Measurements from ENCODE around the gene PIR.
A peak's percentile ranks its signal among the peaks of the same experiment; 100 is the strongest.

Gene PIR

DNA sequence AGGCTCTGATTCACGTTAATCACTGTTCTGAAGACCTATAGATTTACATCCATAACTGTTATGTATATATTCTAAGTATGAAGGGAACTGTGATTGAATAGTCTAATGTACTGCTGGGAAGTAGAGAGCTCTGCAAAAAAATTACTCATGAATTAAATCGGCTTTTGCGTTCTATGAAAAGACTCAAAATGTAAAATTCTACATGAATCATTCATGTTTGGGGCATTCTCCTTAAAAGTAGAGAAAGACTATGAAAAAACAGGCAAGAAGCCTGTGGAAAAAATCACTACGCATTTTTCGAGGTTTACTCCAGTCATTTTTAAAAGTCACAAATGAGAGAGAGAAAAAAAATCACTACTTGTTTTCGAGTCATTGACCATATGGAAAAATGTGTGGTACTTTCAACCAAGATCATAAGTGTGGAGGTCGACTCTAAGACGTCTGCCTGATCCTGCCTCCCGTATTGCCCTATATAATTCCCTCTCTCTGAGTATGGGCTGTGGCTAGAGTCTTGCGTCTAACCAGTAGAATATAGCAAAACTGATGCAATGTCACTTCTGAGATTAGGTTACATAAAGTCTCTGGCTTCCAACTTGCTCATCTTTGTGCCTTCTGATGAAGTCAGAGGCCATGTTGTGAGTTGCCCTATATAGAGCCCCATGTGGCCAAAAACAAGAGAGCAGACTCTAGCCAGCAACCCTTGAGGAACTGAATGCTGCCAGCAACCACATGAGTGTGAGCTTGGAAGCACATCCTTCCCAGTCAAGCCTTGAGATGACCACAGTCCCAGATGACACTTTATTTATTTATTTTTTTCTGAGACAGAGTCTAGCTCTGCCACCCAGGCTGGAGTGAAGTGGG is 76.8 kb downstream of the PIR start:
- FAIRE-seq, result no peak

DNA sequence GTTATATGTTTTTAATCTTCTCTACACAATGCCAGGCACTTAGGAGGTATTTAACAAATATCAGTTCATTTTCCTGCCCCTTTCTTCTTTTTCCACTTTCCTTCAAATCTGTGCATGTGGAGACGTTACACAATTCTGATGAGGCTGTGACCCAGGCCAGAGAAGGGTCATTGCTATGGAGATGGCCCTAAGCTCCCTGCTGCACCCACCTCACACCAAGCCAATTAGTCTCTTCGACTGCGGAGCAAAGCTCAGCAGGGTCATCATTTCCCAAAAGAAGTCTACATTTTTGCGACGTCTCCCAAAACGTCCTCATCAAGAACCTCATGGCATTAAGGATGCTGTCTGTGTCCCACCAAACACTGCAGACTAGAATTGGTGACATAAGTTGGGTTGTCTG is 80.0 kb downstream of the PIR start:
- FAIRE-seq, result no peak

DNA sequence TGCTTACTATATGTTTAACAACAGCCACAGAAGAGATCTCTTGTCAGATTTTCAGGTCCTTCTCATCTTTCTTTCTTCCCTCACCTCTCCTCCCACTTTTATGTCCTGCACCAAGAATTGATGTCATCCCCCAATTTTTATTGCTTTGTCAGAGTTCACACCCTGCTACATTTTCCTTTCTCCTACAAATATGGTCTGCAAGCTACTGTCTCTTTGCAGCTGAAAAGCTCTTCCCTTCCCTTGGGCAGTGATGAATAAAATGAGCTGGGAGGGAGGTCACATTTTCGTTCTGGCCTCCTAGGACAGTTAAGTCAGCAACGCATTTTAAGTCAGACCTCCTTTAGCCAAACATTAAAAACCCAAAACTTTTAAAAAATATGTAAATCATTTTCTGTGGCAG is 82.2 kb downstream of the PIR start:
- FAIRE-seq, result no peak

DNA sequence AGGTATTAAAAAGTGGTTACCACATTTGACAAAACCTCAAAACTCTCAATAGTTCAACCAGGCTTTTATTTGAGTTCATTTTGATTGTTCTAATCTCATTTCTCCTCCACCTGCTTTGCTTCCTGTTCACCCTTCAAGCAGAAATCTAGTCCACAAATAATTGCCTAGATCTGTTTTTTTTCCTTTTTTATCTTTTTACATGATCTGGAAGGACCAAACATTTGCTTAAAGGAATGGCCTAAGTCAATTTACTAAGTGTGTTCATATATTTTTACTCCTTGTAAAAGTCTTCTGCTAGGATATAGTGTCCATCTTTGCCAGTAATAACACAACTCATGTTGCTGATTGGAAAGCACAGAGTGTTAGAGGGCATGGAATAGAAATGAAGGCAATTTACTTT is 82.7 kb downstream of the PIR start:
- FAIRE-seq, result no peak

DNA sequence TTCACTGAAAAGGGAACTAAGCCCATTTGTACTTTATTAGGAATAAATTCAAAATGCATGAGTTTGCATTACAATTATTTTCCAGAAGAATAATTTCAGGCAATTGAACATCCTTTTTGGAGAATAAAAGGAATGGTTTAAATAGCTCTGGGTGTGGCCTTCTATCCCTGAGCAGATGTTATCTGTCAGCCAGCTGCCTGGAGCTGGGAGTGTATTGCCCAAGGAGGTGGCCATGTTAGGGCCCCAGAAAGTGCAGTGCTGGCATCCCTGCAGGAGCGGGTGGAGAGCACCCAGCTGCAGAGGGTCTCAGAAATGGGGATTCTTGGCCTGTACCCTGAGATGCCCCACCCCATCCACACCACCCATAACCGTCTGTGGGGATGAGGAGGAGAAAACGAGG is 87.3 kb downstream of the PIR start:
- no peak for FAIRE-seq

DNA sequence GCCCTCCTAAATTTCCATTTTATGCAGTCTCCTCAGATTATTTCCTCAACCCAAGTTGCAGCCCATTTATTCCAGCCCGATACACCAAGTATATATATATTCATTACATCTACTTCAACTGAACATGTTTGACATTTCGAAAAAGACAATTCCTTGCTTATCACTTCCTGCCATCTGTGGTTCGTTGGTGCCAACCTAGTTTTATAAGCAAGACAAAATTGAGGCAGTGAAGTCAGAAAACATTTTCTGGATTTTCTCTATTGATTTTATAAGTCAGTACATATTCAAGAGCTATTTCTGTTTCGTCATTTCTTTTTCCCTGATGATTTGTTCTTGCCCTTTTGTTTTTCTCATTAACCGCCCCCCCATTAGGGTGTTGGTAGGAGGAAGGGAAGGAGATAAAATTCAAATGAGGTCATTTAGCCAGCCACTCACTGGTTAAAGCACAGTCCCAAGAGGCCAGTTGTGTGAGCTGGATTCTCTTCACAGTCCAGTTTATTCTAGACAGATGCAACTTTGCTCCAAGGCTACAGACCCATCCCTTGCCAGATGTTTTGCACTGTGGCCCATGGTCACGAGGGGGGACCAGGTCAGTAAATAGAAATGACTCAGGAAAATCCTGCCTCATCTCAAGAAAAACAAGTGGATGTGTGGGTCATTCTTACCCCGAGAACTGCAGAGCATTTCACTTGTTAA is 88.6 kb downstream of the PIR start:
- FAIRE-seq, result no peak

DNA sequence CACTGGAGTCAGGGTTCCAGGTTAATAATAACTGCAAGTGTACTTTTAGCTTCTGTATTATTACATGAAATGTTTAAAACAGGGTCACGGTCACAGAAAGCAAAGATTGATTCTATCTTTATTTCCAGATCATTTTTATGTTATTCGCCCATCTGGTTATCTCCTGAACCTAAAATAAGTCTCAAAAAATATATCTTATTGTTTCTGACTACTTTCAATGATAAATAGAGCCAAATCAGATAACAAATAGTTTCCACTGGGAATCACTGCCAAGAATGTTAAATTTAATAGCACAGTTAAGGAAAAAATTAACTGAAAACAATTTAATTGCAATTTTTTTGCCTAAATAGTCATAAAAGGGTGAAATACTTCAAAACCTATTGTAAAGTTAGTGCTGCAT is 91.8 kb downstream of the PIR start:
- FAIRE-seq, result no peak

DNA sequence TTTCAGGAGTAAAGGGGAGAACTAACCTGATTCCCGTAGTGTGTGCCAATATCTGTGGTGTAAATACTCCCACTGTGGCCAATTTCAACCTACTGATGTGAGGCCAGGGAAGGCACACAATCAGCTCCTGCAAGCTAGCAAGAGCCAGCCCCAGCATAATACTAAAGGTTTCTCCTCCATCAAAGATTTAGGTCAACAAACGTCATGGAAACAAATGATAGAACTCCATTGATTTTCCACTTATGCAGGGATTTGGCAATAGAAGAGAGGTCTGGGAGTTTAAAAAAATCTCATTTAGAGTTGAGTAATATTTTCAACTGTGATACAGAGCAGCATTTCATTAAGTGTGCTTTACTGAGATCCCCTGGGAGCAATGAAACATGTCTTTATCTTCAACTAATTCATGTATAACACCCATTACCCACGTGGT is 93.2 kb downstream of the PIR start:
- FAIRE-seq, result no peak

DNA sequence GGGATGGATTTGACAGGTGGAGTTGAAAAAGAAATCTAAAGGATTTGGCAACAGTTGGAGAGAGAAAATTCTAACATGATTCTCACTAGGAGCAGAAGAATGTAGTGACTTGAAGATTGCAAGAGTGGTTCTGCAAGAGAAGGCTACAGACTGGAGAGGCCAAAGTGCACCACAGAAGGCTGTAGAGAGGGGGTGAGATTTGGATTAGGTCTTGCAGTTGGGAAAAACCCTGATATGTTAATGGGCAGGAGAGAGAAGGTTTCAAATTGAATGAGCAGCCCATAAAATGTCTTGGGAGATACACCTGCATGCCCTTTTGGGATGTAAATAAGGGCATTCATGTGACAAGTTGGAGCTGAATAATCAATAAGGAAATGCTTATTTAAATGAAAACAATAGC is 94.3 kb downstream of the PIR start:
- no peak for FAIRE-seq

DNA sequence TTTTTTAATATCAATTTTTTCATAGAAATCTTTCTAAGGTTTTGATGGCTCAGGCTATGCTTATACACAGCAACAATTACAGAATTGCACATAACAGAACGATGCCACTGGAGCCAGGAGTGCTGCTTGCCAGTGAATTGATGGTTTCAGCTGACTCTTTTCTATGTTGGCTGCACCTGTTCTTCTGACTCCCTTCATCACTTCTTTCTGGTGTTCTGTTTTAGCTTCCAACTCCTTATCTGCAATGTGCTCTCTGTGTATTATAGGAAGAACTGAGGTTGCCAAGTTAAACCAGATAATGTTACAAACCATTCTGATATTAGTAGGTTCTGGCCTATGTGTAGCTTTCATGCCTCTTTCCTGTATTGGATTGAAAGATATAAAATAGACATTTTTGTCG is 97.3 kb downstream of the PIR start:
- FAIRE-seq, result no peak

DNA sequence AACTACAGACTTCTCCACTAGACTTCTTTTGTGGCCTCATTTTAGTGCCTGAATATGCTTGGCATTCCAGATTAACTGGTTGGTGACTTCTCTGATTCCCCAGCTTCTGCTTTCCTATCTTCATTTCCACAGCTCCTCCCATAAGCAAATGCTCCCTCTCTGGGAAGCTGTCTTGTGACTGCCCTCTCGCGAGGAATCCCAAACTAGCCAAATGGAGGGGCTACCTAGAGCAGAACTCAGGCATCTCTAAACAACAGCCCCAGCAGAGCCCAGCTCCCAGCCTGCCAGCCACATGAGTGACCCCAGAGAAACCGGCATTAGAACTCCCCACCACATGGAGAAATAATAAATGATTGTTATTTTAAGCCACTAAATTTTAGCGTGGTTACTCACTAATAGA is 101.3 kb downstream of the PIR start:
- FAIRE-seq, result no peak

DNA sequence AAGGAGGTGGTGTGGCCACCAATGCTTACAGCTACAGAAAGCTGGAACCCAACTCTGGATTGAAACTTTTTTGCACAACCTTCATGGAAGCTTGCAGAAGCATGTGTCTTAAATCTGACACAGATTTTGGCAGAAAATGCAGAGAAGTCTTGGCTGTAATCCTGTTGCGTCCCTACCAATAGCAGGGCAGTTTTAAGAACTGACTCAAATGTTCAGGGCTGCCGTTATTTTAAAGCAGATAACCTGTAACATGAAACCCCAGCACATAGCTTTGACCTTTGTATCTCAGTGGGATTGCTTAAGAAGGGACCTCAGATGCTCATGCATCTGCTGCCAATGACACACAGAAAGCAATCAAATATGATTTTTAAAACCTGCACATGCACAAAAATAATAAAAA is 108.8 kb downstream of the PIR start, which contains the start of gene VEGFD:
Gene VEGFD (minus strand): TSS at position 110 of the 400 bp plus-strand sequence. CDS start 467 bp downstream, outside the sequence.
- FAIRE-seq, result no peak

DNA sequence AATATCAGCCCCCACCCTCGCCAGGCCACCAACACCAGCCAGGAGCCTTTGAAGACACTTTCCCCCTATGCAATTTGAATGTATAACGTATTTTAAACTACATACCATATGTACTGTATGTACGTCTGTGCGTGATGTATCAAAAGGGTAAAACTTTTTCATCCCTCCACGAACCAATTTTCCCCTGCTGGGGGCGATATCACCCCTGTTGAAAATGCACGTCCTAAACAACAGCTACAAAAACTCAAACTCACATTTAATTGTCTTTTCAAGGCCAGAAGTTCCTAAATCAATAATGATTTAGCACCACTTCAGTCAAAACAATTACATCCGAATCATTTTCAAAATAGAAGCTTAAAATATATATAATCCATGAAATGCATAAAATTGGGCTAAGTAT is 110.3 kb downstream of the PIR start:
- no peak for FAIRE-seq

DNA sequence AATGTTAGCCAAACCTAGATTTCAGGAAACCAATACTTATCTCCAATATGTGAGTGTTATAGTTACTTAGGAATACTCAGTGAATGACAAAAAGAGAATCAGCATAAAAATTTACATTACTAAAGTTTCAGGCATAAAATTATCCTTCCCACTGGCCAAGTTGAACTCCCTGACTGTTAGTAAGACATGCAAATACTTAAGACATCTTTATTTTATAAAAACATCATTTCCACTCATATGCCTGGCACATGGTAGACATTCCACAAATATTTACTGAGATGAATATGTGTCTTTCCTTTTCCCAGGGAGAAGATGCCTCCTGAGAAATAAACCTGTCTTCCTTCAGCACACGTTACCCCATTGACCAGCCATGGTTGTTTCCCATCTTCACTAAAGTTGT is 116.2 kb downstream of the PIR start:
- no peak for FAIRE-seq

DNA sequence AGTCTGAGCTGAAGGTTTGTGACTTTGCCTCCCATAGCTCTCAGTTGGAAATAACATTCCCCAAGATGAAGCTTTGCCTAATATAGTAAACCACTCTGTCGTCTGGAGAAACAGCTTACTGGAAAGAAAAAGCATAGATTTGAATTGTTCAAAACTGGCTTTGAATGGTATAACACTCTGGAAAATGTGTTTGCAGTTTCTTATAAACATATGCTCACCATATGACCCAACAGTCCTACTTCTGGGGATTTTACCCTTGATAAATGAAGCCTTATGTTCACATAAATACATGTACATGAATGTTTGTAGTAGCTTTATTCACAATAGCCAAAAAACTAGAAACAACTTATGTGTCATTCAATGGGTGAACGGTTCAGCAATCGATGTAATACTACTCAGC is 119.2 kb downstream of the PIR start:
- FAIRE-seq, result no peak

DNA sequence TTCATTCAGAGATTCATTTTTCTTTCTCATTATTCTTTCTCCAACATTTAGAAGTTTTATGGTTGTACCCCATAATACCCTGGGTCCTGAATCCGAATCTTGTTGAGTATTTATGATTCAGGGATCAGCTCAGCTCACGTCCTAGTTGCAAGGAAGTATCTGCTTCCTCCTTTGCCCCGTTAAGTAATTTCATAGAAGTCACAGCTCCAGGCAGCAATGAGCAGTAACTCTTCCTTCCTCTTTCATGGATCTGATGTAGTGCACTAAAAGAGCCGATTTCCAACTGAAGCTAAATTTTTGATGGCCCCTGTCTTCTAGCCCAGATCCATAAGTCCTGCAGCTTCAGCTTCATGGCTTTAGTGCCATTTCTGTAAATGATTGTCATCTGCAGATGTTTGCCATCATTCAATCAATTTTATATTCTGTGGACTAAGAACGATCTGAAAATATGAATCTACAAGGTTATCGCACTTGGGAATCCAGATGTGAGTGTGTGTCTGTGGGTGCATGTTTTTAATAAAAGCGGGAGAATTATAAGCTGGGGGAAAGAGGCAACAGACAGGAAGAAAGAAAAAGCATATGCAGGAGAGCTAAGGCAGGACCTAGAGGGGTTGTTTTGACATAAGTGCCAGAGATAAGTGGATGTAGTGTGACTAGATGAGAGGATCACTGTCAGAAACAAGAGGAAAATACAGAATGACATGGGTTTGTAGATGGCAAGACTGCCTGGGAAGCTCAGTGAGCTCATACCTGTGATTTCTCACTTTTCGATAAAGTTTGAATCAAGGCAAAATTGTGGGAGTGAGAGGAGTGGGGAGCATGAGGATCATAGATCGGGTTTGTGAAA is 126.4 kb downstream of the PIR start:
- no peak for FAIRE-seq

DNA sequence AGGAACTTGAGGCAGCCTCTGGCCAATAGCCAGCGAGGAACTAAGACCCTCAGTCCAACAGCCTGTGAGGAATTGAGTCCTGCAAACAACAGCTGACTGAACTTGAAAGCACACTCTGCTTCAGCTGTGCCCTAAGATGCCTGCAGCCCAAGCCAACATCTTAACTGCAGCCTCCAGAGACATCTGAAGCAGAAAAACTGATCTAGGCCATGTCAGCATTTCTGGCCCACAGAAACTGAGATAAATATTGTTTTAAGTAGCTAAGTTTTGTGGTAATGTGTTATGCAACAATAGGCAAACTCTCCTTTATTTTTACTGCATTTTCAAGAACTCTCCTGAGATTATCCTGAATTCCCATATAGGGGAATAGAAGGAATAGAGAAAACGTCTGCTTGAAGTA is 133.4 kb downstream of the PIR start:
- no peak for FAIRE-seq

DNA sequence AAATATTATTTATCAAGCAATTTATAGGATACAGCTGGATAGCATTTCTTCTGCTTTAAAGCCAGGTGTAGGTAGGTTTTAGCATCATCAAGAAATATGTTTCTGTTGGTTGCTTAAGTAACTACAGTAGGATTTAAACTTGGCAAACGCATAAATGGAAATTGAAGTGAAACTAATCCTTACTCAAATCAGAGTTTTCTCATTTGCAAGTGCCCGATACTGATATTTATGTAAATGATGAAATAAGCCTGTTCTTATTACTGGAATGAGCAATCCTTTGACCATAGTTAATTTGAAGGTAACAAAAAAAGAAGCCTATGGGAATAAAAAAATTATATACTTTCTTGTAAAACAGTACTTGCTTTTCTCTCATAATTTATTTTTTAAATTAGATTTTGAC is 134.6 kb downstream of the PIR start:
- no peak for FAIRE-seq

DNA sequence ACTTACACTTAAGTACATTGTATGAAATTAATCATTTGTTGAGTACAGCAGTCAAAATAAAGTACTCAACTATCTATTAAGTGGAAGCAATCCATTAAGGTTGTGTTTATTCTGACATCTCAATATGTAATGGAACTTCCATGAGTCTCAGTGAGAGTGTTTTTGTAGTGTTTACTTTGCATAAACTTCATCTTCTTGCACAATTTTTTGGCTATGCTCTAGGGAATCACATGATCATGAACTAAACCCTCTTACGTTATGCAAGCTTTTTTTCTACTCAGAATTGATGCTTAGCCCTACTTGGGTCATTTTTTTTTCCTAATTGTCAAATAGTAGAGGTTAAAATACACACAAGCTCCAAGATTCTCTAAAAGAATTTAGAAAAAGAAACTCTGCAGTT is 136.7 kb downstream of the PIR start:
- FAIRE-seq, result no peak

DNA sequence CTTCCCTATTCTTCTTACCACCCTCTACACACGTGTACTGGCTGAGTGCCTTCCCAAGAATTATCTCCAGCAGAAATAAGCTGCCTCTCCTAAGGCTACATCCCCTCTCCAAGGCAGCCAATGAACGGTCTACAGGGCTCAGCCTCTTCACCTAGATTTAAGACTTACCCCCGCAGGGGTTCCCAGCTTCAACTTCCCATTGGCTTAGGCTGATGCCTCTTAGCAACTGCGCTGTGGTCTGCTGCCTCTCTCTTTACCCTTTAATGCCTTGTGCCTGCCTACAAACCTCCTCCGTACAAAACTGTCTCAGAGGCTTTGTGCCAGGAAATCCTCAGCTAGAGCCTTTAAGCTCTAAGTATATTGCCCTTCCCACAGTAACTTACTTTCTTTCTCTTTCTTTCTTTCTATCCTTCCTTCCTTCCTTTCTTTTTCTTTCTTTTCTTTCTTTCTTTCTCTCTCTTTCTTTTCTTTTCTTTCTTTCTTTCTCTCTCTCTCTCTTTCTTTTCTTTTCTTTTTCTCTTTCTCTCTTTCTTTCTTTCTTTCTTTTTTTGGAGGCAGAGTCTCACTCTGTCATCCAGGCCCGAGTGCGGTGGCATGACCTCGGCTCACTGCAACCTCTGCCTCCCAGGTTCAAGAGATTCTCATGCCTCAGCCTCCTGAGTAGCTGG is 142.7 kb downstream of the PIR start:
- no peak for FAIRE-seq

DNA sequence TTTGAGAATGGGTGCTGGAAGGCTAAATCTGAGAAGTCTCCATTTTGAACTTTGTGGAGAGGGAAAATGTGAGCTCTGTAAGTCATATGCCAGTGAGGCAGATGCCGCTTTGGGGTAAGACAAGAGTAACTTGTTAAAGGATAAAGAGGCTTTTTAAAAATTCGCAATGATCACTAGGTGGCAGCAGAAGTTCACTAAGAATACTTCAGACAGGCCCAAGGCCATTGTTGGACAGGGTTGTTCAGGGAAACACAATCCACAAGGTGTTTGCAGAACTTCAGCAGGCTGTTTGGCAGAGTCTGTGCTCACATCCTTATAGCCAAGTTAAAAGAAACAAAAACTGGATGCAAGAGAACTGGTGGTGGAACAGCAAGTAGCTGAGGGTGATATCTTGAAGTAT is 144.1 kb downstream of the PIR start:
- FAIRE-seq, result peak; percentile 3

DNA sequence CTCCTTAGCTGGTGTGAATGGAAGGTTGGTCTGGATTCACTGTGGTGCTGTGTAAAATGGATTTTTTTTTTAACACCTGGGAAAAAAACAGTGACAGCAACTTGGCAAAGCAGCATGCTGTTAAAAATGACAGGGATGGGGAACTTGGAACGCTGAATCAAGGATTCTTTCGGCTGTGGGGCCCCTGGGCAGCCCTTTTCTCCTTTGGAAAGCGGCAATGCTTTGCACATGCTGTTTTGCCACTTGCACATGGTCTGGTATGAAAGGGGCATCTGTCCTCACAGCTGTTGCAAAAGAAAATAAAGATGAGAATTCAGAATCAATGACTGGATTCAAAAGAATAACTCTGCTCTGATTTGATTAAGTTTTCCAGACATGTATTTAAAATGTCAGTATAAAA is 147.2 kb downstream of the PIR start:
- no peak for FAIRE-seq

DNA sequence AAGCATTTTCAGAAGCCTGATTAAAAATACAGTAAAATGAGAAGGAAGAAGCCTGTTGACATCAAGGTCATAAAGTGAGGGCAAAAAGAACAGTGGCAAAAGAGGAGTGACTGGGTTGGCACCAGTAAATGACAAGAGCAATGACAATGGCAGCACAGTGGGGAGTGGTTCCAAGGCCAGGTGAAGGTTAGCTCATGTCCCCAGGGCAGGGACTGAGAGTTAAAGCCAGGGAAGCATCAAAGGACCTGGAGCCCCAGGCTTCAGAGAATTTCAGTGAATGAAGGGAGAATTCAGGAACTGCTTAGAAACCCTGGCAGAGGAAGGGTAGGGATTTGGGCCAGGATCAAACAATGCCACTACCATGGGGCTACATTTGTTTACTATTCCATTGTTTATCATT is 149.0 kb downstream of the PIR start:
- no peak for FAIRE-seq
